Body of pancreas (tissue), 4 donors: ENCODE data around the gene DLG2.
A peak's percentile ranks its signal among the peaks of the same experiment; 100 is the strongest.

Source experiments
- POLR2A ChIP-seq, 3 donors: fragments of 450-650 bp; IDR thresholded peaks; one replicate each; pipeline ENCODE4 v1.6.1; 2016; ENCODE audit warnings: antibody characterized with exemption in 3 of 3, mild to moderate bottlenecking in 2 of 3
- TF ChIP-seq, protein P1 (sequence below), 7 experiments: fragments of 450-650 bp in 4 of 7; fragments of 200-600 bp in 3 of 7; sonication (generic) in 3 of 7; IDR thresholded peaks; one replicate each; pipeline ENCODE4 v1.5.1; 2016 to 2019; ENCODE audit warnings: antibody characterized with exemption in 7 of 7

DNA sequence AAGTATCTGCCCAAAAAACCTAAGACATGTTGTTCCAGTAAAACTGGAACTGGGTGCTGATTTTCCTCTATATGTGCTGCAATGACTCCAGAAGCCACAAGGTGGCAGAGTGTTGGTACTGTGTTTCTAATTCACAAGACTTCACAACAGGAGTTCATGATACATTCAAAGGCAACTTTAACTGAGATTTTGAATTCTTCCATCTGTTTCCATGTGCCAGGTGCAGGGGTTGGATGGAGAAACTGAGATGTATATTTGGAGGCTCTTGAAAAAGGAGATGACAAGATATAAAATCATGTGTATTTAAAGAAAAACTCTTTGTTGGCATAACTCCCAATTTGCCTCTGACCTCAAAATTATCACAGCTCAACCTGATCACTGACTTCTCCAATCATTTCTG lies 1242.4 kb downstream of the DLG2 start:
- TF ChIP-seq, protein P1, sequence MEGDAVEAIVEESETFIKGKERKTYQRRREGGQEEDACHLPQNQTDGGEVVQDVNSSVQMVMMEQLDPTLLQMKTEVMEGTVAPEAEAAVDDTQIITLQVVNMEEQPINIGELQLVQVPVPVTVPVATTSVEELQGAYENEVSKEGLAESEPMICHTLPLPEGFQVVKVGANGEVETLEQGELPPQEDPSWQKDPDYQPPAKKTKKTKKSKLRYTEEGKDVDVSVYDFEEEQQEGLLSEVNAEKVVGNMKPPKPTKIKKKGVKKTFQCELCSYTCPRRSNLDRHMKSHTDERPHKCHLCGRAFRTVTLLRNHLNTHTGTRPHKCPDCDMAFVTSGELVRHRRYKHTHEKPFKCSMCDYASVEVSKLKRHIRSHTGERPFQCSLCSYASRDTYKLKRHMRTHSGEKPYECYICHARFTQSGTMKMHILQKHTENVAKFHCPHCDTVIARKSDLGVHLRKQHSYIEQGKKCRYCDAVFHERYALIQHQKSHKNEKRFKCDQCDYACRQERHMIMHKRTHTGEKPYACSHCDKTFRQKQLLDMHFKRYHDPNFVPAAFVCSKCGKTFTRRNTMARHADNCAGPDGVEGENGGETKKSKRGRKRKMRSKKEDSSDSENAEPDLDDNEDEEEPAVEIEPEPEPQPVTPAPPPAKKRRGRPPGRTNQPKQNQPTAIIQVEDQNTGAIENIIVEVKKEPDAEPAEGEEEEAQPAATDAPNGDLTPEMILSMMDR (IDR thresholded peaks at IDR 0.05) = peak; percentile 57 to 83 (median 65)
- no peak for TF ChIP-seq POLR2A (IDR thresholded peaks at IDR 0.05)
